Neural cell (in vitro differentiated cells): ENCODE measurements around the gene ORM2.

ENCODE experiments used
- CTCF ChIP-seq: fragments of 450-650 bp; IDR thresholded peaks from 2 replicates; pipeline ENCODE4 v1.5.1; 2014; ENCODE audit warnings: antibody characterized with exemption, mild to moderate bottlenecking, moderate library complexity; ENCODE audit not compliant: poor library complexity, severe bottlenecking
- EP300 ChIP-seq: fragments of 450-650 bp; conservative IDR thresholded peaks from 2 replicates; pipeline ENCODE4 v1.6.1; 2014; ENCODE audit warnings: antibody characterized with exemption, mild to moderate bottlenecking, moderate library complexity; ENCODE audit not compliant: poor library complexity, severe bottlenecking
- EZH2 ChIP-seq: fragments of 200-600, 300-800 bp; shearing (Covaris generic), sonication (generic); IDR thresholded peaks from 2 replicates; pipeline ENCODE4 v1.6.1; 2014; ENCODE audit warnings: antibody characterized with exemption, low read length, borderline replicate concordance, mild to moderate bottlenecking; ENCODE audit not compliant: insufficient read depth, poor library complexity, severe bottlenecking
- MXI1 ChIP-seq: fragments of 450-650 bp; conservative IDR thresholded peaks from 2 replicates; pipeline ENCODE4 v1.6.1; 2014; ENCODE audit warnings: antibody characterized with exemption, mild to moderate bottlenecking; ENCODE audit not compliant: poor library complexity, severe bottlenecking
- POLR2AphosphoS5 ChIP-seq: IDR thresholded peaks from 2 replicates; pipeline ENCODE4 v1.6.1; 2012
- RAD21 ChIP-seq: fragments of 450-650 bp; conservative IDR thresholded peaks from 2 replicates; pipeline ENCODE4 v1.6.1; 2014; ENCODE audit warnings: antibody characterized with exemption, mild to moderate bottlenecking, moderate library complexity
- REST ChIP-seq: IDR thresholded peaks from 2 replicates; pipeline ENCODE4 v1.6.1; 2012; ENCODE audit warnings: borderline replicate concordance
- SMC3 ChIP-seq: fragments of 450-650 bp; conservative IDR thresholded peaks from 2 replicates; pipeline ENCODE4 v1.6.1; 2014; ENCODE audit warnings: antibody characterized with exemption, mild to moderate bottlenecking, moderate library complexity; ENCODE audit not compliant: poor library complexity
- TAF1 ChIP-seq: IDR thresholded peaks from 2 replicates; pipeline ENCODE4 v1.6.1; 2012; ENCODE audit warnings: low read depth

GRCh38 chr9:114357911-114358328 is 28.3 kb downstream of the ORM2 start:
- TF ChIP-seq CTCF: no peak
- TF ChIP-seq EZH2: no peak
- TF ChIP-seq POLR2AphosphoS5: no peak
- TF ChIP-seq RAD21: no peak
- no peak for TF ChIP-seq MXI1
- no peak for TF ChIP-seq EP300
- no peak for TF ChIP-seq REST
- no peak for TF ChIP-seq TAF1
- no peak for TF ChIP-seq SMC3
